Uterus (tissue), 4 donors: ENCODE measurements around the gene WNK1. TPM values are rescaled to one million over a fixed set of nuclear protein-coding genes. Genes with fewer than 3 reads are reported as not detected.
A peak's percentile ranks its signal among the peaks of the same experiment; 100 is the strongest.
"Not testable (repeated sequence)": the region's sequence is repeated elsewhere in the genome, so short reads cannot be mapped to it uniquely, and the experiment has no call there.

ENCODE experiments used
- DNase-seq, 2 donors: peaks; one replicate each; pipeline ENCODE4 v3.0.0-alpha.2; 2019 to 2020
- H3K27ac ChIP-seq, 2 donors: fragments of 200-600 bp; sonication (generic); 1 replicate in 1 of 2; 2 replicates in 1 of 2; pipeline ENCODE4 v1.5.1; 2016 to 2018
- H3K27me3 ChIP-seq, 2 donors: fragments of 200-600 bp; sonication (generic); one replicate each; pipeline ENCODE4 v1.5.1; 2018 to 2019; ENCODE audit warnings: control low read depth in 1 of 2
- H3K36me3 ChIP-seq, 2 donors: fragments of 200-600 bp; sonication (generic); one replicate each; pipeline ENCODE4 v1.5.1; 2019; ENCODE audit warnings: control low read depth in 1 of 2
- H3K4me1 ChIP-seq, 2 donors: fragments of 200-600 bp; sonication (generic); one replicate each; pipeline ENCODE4 v1.5.1; 2018 to 2019; ENCODE audit warnings: control low read depth in 1 of 2
- H3K4me3 ChIP-seq, 2 donors: fragments of 200-600 bp; sonication (generic); 1 replicate in 1 of 2; 2 replicates in 1 of 2; pipeline ENCODE4 v1.5.1; 2018 to 2019; ENCODE audit warnings: mild to moderate bottlenecking in 1 of 2
- H3K9me3 ChIP-seq, 2 donors: fragments of 200-600 bp; sonication (generic); one replicate each; pipeline ENCODE4 v1.5.1; 2019; ENCODE audit warnings: control low read depth in 1 of 2
- POLR2A ChIP-seq, 2 donors: fragments of 450-650 bp; IDR thresholded peaks; one replicate each; pipeline ENCODE4 v1.6.1; 2016; ENCODE audit warnings: antibody characterized with exemption in 2 of 2, mild to moderate bottlenecking in 1 of 2, moderate library complexity in 1 of 2
- intact Hi-C: fragments of 100-400 bp; cut with DNase I; formaldehyde crosslinking; loops from one replicate; pipeline ENCODE4 v1.15.1; 2023; ENCODE audit warnings: low total_unique reads
- total RNA-seq, 4 donors: library from RNA; depleted of rRNA in 3 of 4; stranded (reverse); fragments of >200 nt in 3 of 4; gene quantifications; one replicate each; pipeline versions ENCODE4 v1.1.0 to v1.2.4, GENCODE V29; 2014 to 2023
- TF ChIP-seq, protein P1 (sequence below), 4 experiments: fragments of 200-600 bp in 2 of 4; fragments of 450-650 bp in 2 of 4; sonication (generic) in 2 of 4; IDR thresholded peaks; one replicate each; pipeline ENCODE4 v1.5.1; 2016 to 2019; ENCODE audit warnings: antibody characterized with exemption in 4 of 4, mild to moderate bottlenecking in 2 of 4, moderate library complexity in 1 of 4
- donor health status: DM: yes; HTN: yes; CAD: no.

The WNK1 gene
- total RNA-seq, 4 donors from 2014 or later, result 57.1 to 208 (median 81.0) TPM

DNA sequence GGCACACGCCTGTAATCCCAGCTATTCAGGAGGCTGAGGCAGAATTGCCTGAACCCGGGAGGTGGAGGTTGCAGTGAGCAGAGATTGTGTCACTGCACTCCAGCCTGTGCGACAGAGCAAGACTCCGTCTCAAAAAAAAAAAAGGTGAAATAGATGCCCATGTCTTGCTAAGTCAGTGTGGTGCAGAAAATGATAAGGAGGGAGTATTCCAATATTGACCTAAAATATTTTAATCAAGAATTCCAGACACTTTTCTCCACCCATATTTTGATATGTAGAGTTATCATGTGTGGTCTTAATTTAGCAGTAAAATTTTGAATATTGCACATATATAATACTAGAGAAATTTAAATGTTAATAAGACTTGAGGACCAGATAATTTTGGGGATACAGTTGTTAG lies 57.7 kb downstream of the WNK1 start:
- H3K27me3 ChIP-seq, result no peaks in the 10 kb centered on the region
- no peak overlapping the region for H3K27ac ChIP-seq
- H3K4me1 ChIP-seq, result peaks cover 4 to 5% of the 10 kb centered on the region in 2 donors
- intact Hi-C loops, result loop anchor here (10.0 kb wide), 2 partner anchors 55 to 245 kb away; partner anchors contain the start of gene WNK1
- TF ChIP-seq POLR2A (IDR thresholded peaks at IDR 0.05), result no peak
- TF ChIP-seq, protein P1, sequence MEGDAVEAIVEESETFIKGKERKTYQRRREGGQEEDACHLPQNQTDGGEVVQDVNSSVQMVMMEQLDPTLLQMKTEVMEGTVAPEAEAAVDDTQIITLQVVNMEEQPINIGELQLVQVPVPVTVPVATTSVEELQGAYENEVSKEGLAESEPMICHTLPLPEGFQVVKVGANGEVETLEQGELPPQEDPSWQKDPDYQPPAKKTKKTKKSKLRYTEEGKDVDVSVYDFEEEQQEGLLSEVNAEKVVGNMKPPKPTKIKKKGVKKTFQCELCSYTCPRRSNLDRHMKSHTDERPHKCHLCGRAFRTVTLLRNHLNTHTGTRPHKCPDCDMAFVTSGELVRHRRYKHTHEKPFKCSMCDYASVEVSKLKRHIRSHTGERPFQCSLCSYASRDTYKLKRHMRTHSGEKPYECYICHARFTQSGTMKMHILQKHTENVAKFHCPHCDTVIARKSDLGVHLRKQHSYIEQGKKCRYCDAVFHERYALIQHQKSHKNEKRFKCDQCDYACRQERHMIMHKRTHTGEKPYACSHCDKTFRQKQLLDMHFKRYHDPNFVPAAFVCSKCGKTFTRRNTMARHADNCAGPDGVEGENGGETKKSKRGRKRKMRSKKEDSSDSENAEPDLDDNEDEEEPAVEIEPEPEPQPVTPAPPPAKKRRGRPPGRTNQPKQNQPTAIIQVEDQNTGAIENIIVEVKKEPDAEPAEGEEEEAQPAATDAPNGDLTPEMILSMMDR (IDR thresholded peaks at IDR 0.05), result no peak
- no peaks in the 10 kb centered on the region for H3K36me3 ChIP-seq
- no peak for DNase-seq
- no peaks in the 10 kb centered on the region for H3K9me3 ChIP-seq
- no peak overlapping the region for H3K4me3 ChIP-seq

DNA sequence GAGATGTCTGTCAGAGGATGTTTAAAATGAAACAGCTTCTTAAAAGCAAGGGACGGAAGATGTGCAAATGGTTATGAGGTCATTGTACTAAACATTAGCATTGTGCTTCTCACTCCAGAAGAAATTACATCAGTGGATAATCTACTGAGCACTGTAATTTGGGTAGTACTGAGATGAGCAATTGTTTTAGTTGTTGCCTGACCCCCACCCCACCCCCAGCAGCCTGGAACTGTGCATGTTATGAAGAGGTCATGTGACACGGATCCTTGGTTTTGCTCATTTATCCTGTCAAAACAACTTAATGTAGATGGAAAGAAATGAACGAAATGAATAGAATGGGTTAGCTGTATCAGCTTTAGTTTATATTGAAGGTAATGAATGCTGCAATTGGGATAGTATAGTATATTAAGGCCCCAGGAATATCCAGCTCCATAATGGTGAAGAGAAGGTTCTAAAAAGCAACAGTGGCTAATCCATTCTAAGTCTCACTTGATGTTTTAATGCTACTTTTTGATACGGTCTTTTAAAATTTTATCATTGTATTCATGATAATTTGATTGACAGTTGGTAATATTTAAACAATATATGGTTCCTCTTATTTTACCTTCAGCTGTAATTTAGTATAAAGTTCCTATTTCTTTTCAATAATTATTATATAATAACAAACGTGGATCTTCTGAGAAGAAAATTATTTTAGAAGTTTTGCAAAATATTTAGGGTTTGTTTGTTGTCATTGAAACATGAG lies 58.5 kb downstream of the WNK1 start:
- Histone ChIP-seq H3K4me3 (no peak overlapping the region), H3K27me3 (no peaks in the 10 kb centered on the region), H3K36me3 (no peaks in the 10 kb centered on the region), H3K27ac (no peak overlapping the region), H3K4me1 (peaks cover 4% of the 10 kb centered on the region in 2 donors), H3K9me3 (no peaks in the 10 kb centered on the region)
- intact Hi-C loops, result loop anchor here (10.0 kb wide), 2 partner anchors 56 to 246 kb away; partner anchors contain the start of gene WNK1
- TF ChIP-seq POLR2A (IDR thresholded peaks at IDR 0.05), result no peak
- TF ChIP-seq, protein P1 (IDR thresholded peaks at IDR 0.05), result no peak
- DNase-seq, result no peak

DNA sequence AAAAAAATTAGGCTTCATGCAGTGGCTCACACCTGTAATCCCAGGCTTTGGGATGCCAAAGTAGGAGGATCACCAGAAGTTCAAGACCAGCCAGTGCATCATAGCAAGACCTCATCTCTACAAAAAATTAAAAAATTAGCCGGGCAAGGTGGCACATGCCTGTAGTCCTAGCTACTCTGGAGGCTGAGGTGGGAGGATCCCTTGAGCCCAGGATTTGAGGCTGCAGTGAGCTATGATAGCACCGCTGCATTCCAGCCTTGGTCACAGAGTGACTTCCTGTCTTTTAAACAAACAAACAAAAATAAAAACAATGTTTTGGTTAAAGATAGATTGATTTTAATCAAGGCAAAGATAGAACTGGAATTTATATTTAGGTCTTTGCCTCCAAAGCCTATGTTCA lies 60.6 kb downstream of the WNK1 start:
- intact Hi-C loops, result loop anchor here (10.0 kb wide), 2 partner anchors 58 to 248 kb away; partner anchors contain the start of gene WNK1
- no peak overlapping the region for H3K4me3 ChIP-seq
- no peaks in the 10 kb centered on the region for H3K4me1 ChIP-seq
- H3K27me3 ChIP-seq, result no peaks in the 10 kb centered on the region
- TF ChIP-seq, protein P1 (IDR thresholded peaks at IDR 0.05), result no peak
- no peak for TF ChIP-seq POLR2A (IDR thresholded peaks at IDR 0.05)
- no peaks in the 10 kb centered on the region for H3K36me3 ChIP-seq
- H3K9me3 ChIP-seq, result no peaks in the 10 kb centered on the region
- no peak for DNase-seq
- no peak overlapping the region for H3K27ac ChIP-seq

DNA sequence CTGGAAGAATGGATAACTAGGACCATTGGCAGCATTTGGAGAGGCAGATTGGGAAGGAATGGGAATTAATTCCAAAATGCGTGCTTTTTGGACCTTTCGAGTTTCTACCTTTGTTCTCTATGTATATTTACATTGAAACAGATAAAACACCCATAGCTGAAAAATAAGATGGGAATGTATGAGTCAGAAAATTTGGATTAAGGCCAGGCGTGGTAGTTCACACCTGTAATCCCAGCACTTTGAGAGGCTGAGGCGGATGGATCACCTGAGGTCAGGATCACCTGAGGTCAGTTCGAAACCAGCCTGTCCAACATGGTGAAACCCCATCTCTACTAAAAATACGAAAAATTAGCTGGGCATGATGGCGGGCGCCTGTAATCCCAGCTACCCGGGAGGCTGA lies 65.1 kb downstream of the WNK1 start:
- not testable (repeated sequence) for H3K27me3 ChIP-seq, H3K4me1 ChIP-seq, DNase-seq, H3K4me3 ChIP-seq, H3K36me3 ChIP-seq, H3K9me3 ChIP-seq
- H3K27ac ChIP-seq, result peak overlapping the region in 1 of 2 donors; percentile 11
- intact Hi-C loops, result loop anchor here (10.0 kb wide), 2 partner anchors 63 to 253 kb away; partner anchors contain the start of gene WNK1

DNA sequence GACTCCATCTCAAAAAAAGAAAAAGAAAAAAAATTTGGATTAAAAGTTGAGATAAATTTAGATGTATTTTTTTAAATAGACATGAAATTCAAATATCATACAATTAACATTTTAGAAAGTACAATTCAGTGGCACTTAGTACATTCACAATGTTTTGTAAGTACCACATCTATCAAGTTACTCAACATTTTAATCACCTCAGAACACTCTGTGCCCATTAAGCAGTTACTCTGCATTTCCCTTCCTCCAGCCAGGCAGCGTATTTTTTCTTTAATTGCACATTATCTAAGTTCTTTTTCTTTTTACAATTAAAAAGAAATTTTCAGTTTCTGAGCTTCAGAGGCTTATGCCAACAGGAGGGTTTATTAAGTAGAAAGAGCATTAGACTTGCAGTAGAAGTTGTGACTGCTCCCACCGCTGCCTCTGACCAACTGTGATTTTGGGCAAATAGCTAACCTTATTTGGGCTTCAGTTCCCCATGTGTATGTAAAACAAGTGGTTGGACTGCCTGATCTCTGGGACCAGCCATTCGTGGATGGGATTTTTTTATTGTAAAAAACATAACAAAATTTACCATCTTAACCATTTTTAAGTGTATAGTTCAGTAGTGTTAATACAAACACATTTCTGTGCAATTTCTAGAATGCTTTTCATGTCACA lies 65.7 kb downstream of the WNK1 start:
- no peak overlapping the region for H3K4me3 ChIP-seq
- TF ChIP-seq, protein P1 (IDR thresholded peaks at IDR 0.05), result no peak
- TF ChIP-seq POLR2A (IDR thresholded peaks at IDR 0.05), result no peak
- no peaks in the 10 kb centered on the region for H3K4me1 ChIP-seq
- peak overlapping the region; percentile 30 to 35 for H3K27ac ChIP-seq
- H3K36me3 ChIP-seq, result no peaks in the 10 kb centered on the region
- DNase-seq, result no peak
- H3K27me3 ChIP-seq, result no peaks in the 10 kb centered on the region
- H3K9me3 ChIP-seq, result peaks cover 0 to 4% of the 10 kb centered on the region in 2 donors
- intact Hi-C loops, result loop anchor here (10.0 kb wide), 2 partner anchors 63 to 253 kb away; partner anchors contain the start of gene WNK1
